22Rv1 (cell line): Measurements from ENCODE around the gene WTAP.
A peak's percentile ranks its signal among the peaks of the same experiment; 100 is the strongest.

ENCODE experiments used
- H3K27ac ChIP-seq: fragments of 450-650 bp; 2 replicates; pipeline ENCODE4 v1.5.1; 2017
- CTCF ChIP-seq: fragments of 450-650 bp; IDR thresholded peaks from 2 replicates; pipeline ENCODE4 v1.5.1; 2017; ENCODE audit warnings: mild to moderate bottlenecking
- ZFX ChIP-seq: fragments of 450-650 bp; IDR thresholded peaks from 2 replicates; pipeline ENCODE4 v1.6.1; 2017; ENCODE audit warnings: antibody characterized with exemption, borderline replicate concordance

WTAP gene

GRCh38 chr6:159754959-159755914 is 27.9 kb downstream of the WTAP start:
- peak overlapping the region; percentile 14; the same call in 1 of the 2 replicates for H3K27ac ChIP-seq
- TF ChIP-seq CTCF = no peak
- TF ChIP-seq ZFX = no peak

- H3K27ac ChIP-seq = no peak overlapping the region; the same call in 1 of the 2 replicates
- TF ChIP-seq ZFX = no peak
- TF ChIP-seq CTCF = no peak
Observed at GRCh38 chr6:159756508-159756907, 29.2 kb downstream of the WTAP start.

- no peak for TF ChIP-seq CTCF
- TF ChIP-seq ZFX = no peak
- peak overlapping the region; percentile 94 for H3K27ac ChIP-seq
Observed at GRCh38 chr6:159758031-159759001, 31.0 kb downstream of the WTAP start.

GRCh38 chr6:159759645-159760044 is 32.3 kb downstream of the WTAP start:
- TF ChIP-seq ZFX = no peak
- TF ChIP-seq CTCF = no peak
- peak overlapping the region; percentile 94 for H3K27ac ChIP-seq

- H3K27ac ChIP-seq = peak overlapping the region; percentile 94
- TF ChIP-seq CTCF (no peak), ZFX (no peak)
Observed at GRCh38 chr6:159760602-159761057, 33.3 kb downstream of the WTAP start.

GRCh38 chr6:159761129-159761872 is 34.0 kb downstream of the WTAP start:
- TF ChIP-seq ZFX (no peak), CTCF (no peak)
- peak overlapping the region; percentile 94 for H3K27ac ChIP-seq
